Heart left ventricle (tissue), 16 donors: ENCODE results near the gene TFB1M. TPM values are rescaled to one million over a fixed set of nuclear protein-coding genes. Genes with fewer than 3 reads are reported as not detected.
A peak's percentile ranks its signal among the peaks of the same experiment; 100 is the strongest.

Experiments used
- ATAC-seq, 4 donors: fragments of 200-7000 bp; cut with Tn5 transposase; one replicate each; pipeline ENCODE4 v1.9.1; 2020 to 2022; ENCODE audit warnings: moderate library complexity in 4 of 4, mild to moderate bottlenecking in 3 of 4, moderate number of reproducible peaks in 1 of 4
- DNase-seq, 5 donors: peaks; one replicate each; pipeline ENCODE4 v3.0.0-alpha.2; 2020
- H3K27ac ChIP-seq, 12 donors: fragments of 200-600 bp; sonication (generic) in 4 of 12; one replicate each; pipeline versions ENCODE4 v1.5.0 to v1.8.0; 2016 to 2022; ENCODE audit warnings: mild to moderate bottlenecking in 2 of 12
- H3K27me3 ChIP-seq, 9 donors: fragments of 200-600 bp; sonication (generic) in 2 of 9; one replicate each; pipeline versions ENCODE4 v1.5.1 to v1.8.0; 2016 to 2022; ENCODE audit warnings: mild to moderate bottlenecking in 3 of 9
- H3K36me3 ChIP-seq, 9 donors: fragments of 200-600 bp; sonication (generic) in 2 of 9; one replicate each; pipeline versions ENCODE4 v1.5.0 to v1.8.0; 2018 to 2022; ENCODE audit warnings: mild to moderate bottlenecking in 2 of 9
- H3K4me1 ChIP-seq, 12 donors: fragments of 200-600 bp; sonication (generic) in 4 of 12; one replicate each; pipeline versions ENCODE4 v1.5.0 to v1.8.0; 2016 to 2022; ENCODE audit warnings: mild to moderate bottlenecking in 3 of 12
- H3K4me3 ChIP-seq, 12 donors: fragments of 200-600 bp; sonication (generic) in 4 of 12; one replicate each; pipeline versions ENCODE4 v1.5.0 to v1.8.0; 2017 to 2022; ENCODE audit warnings: mild to moderate bottlenecking in 9 of 12, moderate library complexity in 4 of 12
- H3K9me3 ChIP-seq, 12 donors: fragments of 200-600 bp; sonication (generic) in 4 of 12; one replicate each; pipeline versions ENCODE4 v1.5.0 to v1.8.0; 2016 to 2022; ENCODE audit warnings: mild to moderate bottlenecking in 1 of 12
- POLR2A ChIP-seq, 2 donors: fragments of 450-650 bp; IDR thresholded peaks; one replicate each; pipeline ENCODE4 v1.6.1; 2017; ENCODE audit warnings: antibody characterized with exemption in 2 of 2, mild to moderate bottlenecking in 2 of 2, moderate library complexity in 2 of 2
- WGBS, 4 donors: extraction: QIAGEN DNeasy Blood & Tissue Kit in 2 of 4; methylation state at CpG; one replicate each; pipeline versions ENCODE4 v1.1.5 to v1.1.7; 2013 to 2018; 5-methylcytosine and 5-hydroxymethylcytosine counted together
- intact Hi-C, 10 donors: fragments of 100-400 bp; cut with DNase I; formaldehyde crosslinking; loops; one replicate each; pipeline versions ENCODE4 v1.11.1 to v1.14.2; 2022
- polyA plus RNA-seq, 2 donors: library from polyadenylated mRNA; stranded (reverse); fragments of 200-250 nt; gene quantifications; one replicate each; pipeline ENCODE4 v1.2.3, GENCODE V29; 2013
- total RNA-seq, 9 donors: library from RNA; depleted of rRNA in 2 of 9; stranded (reverse); fragments of >200 nt in 2 of 9; fragmentation: NEBNext Ultra II Directional in 3 of 9; extraction: Animal tissue kit (Norgen Biotek cat#: 25700) in 3 of 9; gene quantifications; one replicate each; pipeline versions ENCODE4 v1.1.0 to v1.2.4, GENCODE V29; 2016 to 2023
- TF ChIP-seq, protein P1 (sequence below), 12 donors: fragments of 200-600 bp; sonication (generic) in 4 of 12; IDR thresholded peaks; one replicate each; pipeline versions ENCODE4 v1.5.0 to v1.8.0; 2018 to 2022; ENCODE audit warnings: antibody characterized with exemption in 12 of 12, mild to moderate bottlenecking in 5 of 12
- donor health status: ischemic (EF 13 %, LVEDD 7.1; RV severe dilation, severe dysfunction).
- donor health status: healthy with polysubstance abuse.
- donor health status: DM: no; HTN: yes; CAD: no.
- donor health status: DM: no; HTN: no; CAD: no.
- donor health status: ischemic (EF 25% LVEDD 6.9; RV normal size, moderate dysfunction).
- donor health status: ischemic (EF 25% LVEDD 5.7; RV mildly dilated, moderate dysfunction).
- donor health status: healthy.
- donor health status: DM: yes; HTN: yes; CAD: no.
- donor health status: ischemic (EF 35%, LVEDD 5.7; RV mildly dilated, moderate dysfunction).
- donor health status: nonischemic (EF 11% LVEDD 7.7; RV severe dilation, severe dysfunction).
- donor health status: DM: yes; HTN: yes; CAD: no.
- donor health status: PGD.
- donor health status: ischemic (EF 29% LVEDD 5.4; RV normal size, mild dysfunction).
- donor health status: nonischemic (EF 23%, LVEDD 6.1; RV moderate dilation, normal function).

The TFB1M gene
- total and polyA plus RNA-seq, 11 donors = 11.4 to 24.5 (median 17.6) TPM

DNA sequence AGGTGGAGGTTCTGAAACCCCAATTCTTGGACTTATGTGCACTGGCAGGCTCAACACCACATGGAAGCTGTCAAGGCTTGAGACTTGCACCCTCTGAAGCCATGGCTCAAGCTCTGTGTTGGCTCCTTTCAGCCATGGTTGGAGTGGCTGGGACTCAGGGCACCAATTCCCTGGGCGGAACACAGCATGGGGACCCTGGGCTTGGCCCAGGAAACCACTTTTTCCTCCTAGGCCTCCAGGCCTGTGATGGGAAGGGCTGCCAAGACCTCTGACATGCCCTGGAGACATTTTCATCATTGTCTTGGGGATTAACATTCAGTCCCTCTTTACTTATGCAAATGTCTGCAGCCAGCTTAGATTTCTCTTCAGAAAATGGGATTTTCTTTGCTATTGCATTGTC is 76.7 kb downstream of the TFB1M start:
- no peak overlapping the region for H3K4me3 ChIP-seq
- intact Hi-C loops = no loop called here
- H3K27me3 ChIP-seq = no peaks in the 10 kb centered on the region
- H3K9me3 ChIP-seq = no peaks in the 10 kb centered on the region
- DNase-seq (no peak), ATAC-seq (no peak)
- WGBS, 4 donors = 64 to 100% (median 92%) methylated on average over 1 of the region's 1 CpG
- no peaks in the 10 kb centered on the region for H3K4me1 ChIP-seq
- H3K27ac ChIP-seq = no peak overlapping the region
- TF ChIP-seq POLR2A (IDR thresholded peaks at IDR 0.05) = no peak
- TF ChIP-seq, protein P1, sequence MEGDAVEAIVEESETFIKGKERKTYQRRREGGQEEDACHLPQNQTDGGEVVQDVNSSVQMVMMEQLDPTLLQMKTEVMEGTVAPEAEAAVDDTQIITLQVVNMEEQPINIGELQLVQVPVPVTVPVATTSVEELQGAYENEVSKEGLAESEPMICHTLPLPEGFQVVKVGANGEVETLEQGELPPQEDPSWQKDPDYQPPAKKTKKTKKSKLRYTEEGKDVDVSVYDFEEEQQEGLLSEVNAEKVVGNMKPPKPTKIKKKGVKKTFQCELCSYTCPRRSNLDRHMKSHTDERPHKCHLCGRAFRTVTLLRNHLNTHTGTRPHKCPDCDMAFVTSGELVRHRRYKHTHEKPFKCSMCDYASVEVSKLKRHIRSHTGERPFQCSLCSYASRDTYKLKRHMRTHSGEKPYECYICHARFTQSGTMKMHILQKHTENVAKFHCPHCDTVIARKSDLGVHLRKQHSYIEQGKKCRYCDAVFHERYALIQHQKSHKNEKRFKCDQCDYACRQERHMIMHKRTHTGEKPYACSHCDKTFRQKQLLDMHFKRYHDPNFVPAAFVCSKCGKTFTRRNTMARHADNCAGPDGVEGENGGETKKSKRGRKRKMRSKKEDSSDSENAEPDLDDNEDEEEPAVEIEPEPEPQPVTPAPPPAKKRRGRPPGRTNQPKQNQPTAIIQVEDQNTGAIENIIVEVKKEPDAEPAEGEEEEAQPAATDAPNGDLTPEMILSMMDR (IDR thresholded peaks at IDR 0.05) = no peak
- H3K36me3 ChIP-seq = no peaks in the 10 kb centered on the region

DNA sequence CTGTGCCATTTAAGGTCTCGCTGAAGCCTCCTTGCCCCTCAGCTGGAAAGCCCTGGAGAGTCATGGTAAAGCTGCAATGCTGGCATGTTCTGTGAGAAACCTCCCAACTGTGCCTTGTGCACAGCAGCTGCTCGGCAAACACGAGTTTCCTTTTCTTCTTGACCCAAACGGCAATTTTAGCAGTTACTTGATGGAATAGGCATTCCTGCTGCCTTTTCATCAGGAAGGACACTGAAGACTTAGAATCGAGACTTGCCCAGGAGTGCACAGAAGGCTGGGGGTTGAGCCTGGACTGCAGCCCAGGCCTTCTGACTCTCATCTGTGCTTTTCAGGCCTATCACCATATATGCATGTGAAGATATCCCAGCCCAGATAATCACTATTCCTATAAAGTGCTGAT is 79.2 kb downstream of the TFB1M start:
- Histone ChIP-seq H3K27me3 (no peaks in the 10 kb centered on the region), H3K4me1 (no peaks in the 10 kb centered on the region), H3K9me3 (no peaks in the 10 kb centered on the region), H3K36me3 (no peaks in the 10 kb centered on the region), H3K27ac (peak overlapping the region in 1 of 12 donors; percentile 0), H3K4me3 (no peak overlapping the region)
- DNase-seq (no peak), ATAC-seq (no peak)
- no peak for TF ChIP-seq POLR2A (IDR thresholded peaks at IDR 0.05)
- TF ChIP-seq, protein P1 (IDR thresholded peaks at IDR 0.05) = no peak
- intact Hi-C loops = no loop called here
- 52 to 58% (median 56%) methylated on average over 5 of the region's 5 CpGs for WGBS, 4 donors

DNA sequence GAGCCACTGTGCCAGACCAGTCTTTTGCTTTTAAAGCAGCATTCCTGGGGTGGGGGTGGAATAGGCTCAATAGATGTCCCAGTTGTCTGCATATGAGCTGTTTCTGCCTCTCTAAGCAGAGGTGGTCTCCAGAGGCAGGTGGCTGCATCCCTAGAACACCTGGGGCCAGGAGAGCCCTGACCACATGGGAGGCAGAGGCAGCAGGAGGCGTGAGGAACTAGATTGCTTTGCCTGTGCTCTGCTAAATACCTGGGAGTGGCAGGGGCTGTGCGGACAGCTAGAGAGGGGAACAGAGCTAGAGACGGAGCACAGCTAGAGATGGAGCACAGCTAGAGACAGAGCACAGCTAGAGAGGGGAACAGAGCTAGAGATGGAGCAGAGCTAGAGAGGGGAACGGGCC is 79.6 kb downstream of the TFB1M start:
- intact Hi-C loops = no loop called here
- H3K4me3 ChIP-seq = no peak overlapping the region
- no peaks in the 10 kb centered on the region for H3K36me3 ChIP-seq
- H3K9me3 ChIP-seq = no peaks in the 10 kb centered on the region
- no peak for DNase-seq
- TF ChIP-seq, protein P1 (IDR thresholded peaks at IDR 0.05) = no peak
- no peak for TF ChIP-seq POLR2A (IDR thresholded peaks at IDR 0.05)
- peak overlapping the region in 1 of 12 donors; percentile 0 for H3K27ac ChIP-seq
- 83 to 95% (median 89%) methylated on average over 4 of the region's 4 CpGs for WGBS, 4 donors
- H3K4me1 ChIP-seq = no peaks in the 10 kb centered on the region
- H3K27me3 ChIP-seq = no peaks in the 10 kb centered on the region
- ATAC-seq = no peak

DNA sequence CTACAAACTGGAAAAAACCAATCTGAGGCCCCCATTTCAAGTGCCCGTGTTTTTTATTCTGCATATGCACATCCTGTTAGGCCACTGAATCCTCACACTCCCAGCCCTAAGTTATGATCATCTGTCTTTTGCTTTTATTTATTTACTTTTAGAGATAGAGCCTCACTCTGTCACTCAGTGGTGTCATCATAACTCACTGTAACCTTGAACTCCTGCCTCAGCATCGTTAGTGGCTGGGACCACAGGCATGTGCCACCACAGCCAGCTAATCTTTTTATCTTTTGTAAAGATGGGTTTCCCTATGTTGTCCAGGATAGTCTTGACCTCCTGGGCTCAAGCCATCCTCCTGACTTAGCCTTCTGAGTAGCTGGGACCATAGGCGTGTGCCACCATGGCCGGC is 80.1 kb downstream of the TFB1M start:
- H3K27me3 ChIP-seq = no peaks in the 10 kb centered on the region
- no peaks in the 10 kb centered on the region for H3K4me1 ChIP-seq
- DNase-seq (no peak), ATAC-seq (no peak)
- 72 to 93% (median 85%) methylated on average over 3 to 4 of the region's 4 CpGs for WGBS, 4 donors
- H3K4me3 ChIP-seq = no peak overlapping the region
- peak overlapping the region in 1 of 12 donors; percentile 0 for H3K27ac ChIP-seq
- TF ChIP-seq POLR2A (IDR thresholded peaks at IDR 0.05) = no peak
- TF ChIP-seq, protein P1 (IDR thresholded peaks at IDR 0.05) = no peak
- no peaks in the 10 kb centered on the region for H3K9me3 ChIP-seq
- H3K36me3 ChIP-seq = no peaks in the 10 kb centered on the region
- intact Hi-C loops = no loop called here
